Breast epithelium (tissue), 3 donors: ENCODE results near the gene PRMT5.
"Not testable (repeated sequence)": the region's sequence is repeated elsewhere in the genome, so short reads cannot be mapped to it uniquely, and the experiment has no call there.

ENCODE experiments used
- POLR2A ChIP-seq: fragments of 450-650 bp; IDR thresholded peaks from one replicate; pipeline ENCODE4 v1.6.1; 2016; ENCODE audit warnings: antibody characterized with exemption, mild to moderate bottlenecking, moderate library complexity
- POLR2AphosphoS5 ChIP-seq, 3 donors: sonication (generic); formaldehyde crosslinking; IDR thresholded peaks; one replicate each; pipeline ENCODE4 v1.6.1; 2017; ENCODE audit warnings: antibody characterized with exemption in 3 of 3
- TF ChIP-seq, protein P1 (sequence below), 3 donors: fragments of 450-650 bp; IDR thresholded peaks; one replicate each; pipeline ENCODE4 v1.5.1; 2016 to 2017; ENCODE audit warnings: antibody characterized with exemption in 3 of 3, mild to moderate bottlenecking in 3 of 3, moderate library complexity in 3 of 3

DNA sequence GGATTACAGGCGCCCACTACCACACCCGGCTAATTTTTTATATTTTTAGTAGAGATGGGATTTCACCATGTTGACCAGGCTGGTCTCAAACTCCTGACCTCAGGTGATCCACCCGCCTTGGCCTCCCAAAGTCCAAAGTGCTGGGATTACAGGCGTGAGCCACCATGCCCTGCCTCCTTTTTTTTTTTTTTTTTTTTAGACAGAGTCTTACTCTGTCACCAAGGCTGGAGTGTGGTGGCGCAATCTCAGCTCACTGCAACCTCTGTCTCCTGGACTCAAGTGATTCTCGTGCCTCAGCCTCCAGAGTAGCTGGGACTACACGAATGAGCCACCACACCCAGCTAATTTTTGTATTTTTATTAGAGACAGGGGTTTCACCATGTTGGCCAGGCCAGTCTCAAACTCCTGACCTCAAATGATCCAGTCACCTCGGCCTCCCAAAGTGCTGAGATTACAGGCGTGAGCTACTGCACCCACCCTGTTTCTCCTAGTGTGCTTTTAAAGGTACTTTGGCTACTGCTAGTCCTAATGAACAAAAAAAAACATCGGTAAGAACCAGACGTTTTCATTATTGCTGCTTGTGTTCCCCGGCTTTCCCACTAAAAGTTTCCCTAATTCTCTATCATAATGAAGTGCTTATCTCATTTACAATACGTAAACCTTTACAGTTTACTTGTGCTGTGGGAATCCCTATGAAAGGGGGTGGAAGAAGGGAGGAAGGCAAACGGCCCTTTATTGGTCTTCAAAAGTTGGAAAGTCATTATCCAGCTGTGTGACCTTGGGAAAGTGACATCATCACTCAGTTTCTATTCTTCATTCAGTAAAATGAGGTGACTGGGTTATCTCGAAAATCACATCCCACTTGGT lies 37.0 kb upstream of the PRMT5 start:
- TF ChIP-seq, protein P1, sequence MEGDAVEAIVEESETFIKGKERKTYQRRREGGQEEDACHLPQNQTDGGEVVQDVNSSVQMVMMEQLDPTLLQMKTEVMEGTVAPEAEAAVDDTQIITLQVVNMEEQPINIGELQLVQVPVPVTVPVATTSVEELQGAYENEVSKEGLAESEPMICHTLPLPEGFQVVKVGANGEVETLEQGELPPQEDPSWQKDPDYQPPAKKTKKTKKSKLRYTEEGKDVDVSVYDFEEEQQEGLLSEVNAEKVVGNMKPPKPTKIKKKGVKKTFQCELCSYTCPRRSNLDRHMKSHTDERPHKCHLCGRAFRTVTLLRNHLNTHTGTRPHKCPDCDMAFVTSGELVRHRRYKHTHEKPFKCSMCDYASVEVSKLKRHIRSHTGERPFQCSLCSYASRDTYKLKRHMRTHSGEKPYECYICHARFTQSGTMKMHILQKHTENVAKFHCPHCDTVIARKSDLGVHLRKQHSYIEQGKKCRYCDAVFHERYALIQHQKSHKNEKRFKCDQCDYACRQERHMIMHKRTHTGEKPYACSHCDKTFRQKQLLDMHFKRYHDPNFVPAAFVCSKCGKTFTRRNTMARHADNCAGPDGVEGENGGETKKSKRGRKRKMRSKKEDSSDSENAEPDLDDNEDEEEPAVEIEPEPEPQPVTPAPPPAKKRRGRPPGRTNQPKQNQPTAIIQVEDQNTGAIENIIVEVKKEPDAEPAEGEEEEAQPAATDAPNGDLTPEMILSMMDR (IDR thresholded peaks at IDR 0.05), result not testable (repeated sequence)
- not testable (repeated sequence) for TF ChIP-seq POLR2A; POLR2AphosphoS5 (IDR thresholded peaks at IDR 0.05)
